Stomach (tissue), 4 donors: Measurements from ENCODE around the gene PAPLN.

ENCODE experiments used
- CTCF ChIP-seq, 7 experiments: fragments of 450-650 bp in 4 of 7; fragments of 200-600 bp in 3 of 7; sonication (generic) in 3 of 7; IDR thresholded peaks; one replicate each; pipeline ENCODE4 v1.5.1; 2016 to 2019; ENCODE audit warnings: antibody characterized with exemption in 7 of 7, control low read depth in 2 of 7, mild to moderate bottlenecking in 1 of 7
- EP300 ChIP-seq: sonication (generic); formaldehyde crosslinking; IDR thresholded peaks from one replicate; pipeline ENCODE4 v1.6.1; 2017; ENCODE audit warnings: antibody characterized with exemption
- POLR2A ChIP-seq, 4 donors: fragments of 450-650 bp; IDR thresholded peaks; one replicate each; pipeline ENCODE4 v1.6.1; 2016; ENCODE audit warnings: antibody characterized with exemption in 4 of 4, control low read depth in 2 of 4, mild to moderate bottlenecking in 1 of 4, moderate library complexity in 1 of 4

- no peak for TF ChIP-seq CTCF (IDR thresholded peaks at IDR 0.05)
- TF ChIP-seq EP300: no peak
- no peak for TF ChIP-seq POLR2A (IDR thresholded peaks at IDR 0.05)
These were observed 13.0 kb downstream of the PAPLN start for GRCh38 chr14:73250317-73250713.
